ENCODE data around the gene PSMD7. TPM values are rescaled to one million over a fixed set of nuclear protein-coding genes. Genes with fewer than 3 reads are reported as not detected.

Gene PSMD7
- polyA plus RNA-seq, 1 donor from 2014 or later = 112 TPM

DNA sequence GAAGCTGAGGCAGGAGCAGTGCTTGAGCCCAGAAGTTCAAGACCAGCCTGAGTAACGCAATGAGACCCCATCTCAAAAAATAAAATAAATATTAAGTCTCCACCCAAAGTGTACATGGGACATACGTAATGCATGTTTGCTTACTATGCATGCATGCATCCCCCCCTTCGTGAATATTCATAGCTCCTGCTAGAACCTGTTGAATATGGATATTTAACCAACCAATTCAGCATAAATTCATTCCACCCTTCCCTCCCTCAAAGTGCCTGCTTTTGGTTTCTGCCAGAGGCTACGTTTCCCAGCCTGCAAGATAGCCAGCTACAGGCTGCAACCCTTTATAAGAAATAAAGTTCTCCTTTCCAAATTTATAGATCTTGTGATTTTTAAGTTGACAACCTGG, 12.9 kb upstream of the PSMD7 start:
- no peaks in the 10 kb centered on the region for H3K27me3 ChIP-seq (ENCODE audit: insufficient read depth, low read depth, low read length)
- no peak overlapping the region for H3K9ac ChIP-seq (ENCODE audit: low read length)
- H3K4me2 ChIP-seq (ENCODE audit: low read length) = no peak overlapping the region

DNA sequence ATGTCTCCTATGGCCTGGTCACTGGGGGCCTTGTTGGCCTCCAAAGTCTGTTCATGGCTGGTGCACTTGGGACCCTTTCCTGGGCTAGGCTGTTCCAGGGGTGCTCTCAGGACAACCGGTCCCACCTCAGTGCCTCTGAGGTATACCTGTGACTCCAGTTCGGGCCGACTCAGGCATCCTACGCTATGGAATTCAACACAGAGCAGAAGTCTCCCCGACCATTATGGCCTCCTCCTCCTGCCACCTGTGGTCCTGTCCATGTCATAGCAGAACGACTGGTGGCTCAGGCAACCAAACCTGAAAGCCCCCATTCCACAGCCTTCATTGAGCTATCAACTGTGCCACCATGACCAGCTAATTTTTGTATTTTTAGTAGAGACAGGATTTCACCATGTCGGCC, 8.5 kb upstream of the PSMD7 start:
- H4K20me1 ChIP-seq (ENCODE audit: insufficient read depth) = no peaks in the 10 kb centered on the region
- H3K9ac ChIP-seq (ENCODE audit: low read length) = no peak overlapping the region
- no peaks in the 10 kb centered on the region for H3K9me2 ChIP-seq (ENCODE audit: insufficient read depth, low read length)
- H3K4me2 ChIP-seq (ENCODE audit: low read length) = no peak overlapping the region
- no peak for TF ChIP-seq TAF1 (IDR thresholded peaks at IDR 0.05; ENCODE audit: low read depth)
- no peak for TF ChIP-seq MXI1 (conservative IDR thresholded peaks at IDR 0.05; ENCODE audit: poor library complexity, severe bottlenecking)
- TF ChIP-seq SMC3 (conservative IDR thresholded peaks at IDR 0.05; ENCODE audit: poor library complexity) = no peak
- no peak for TF ChIP-seq RAD21 (conservative IDR thresholded peaks at IDR 0.05)
- no peak for TF ChIP-seq EP300 (conservative IDR thresholded peaks at IDR 0.05; ENCODE audit: poor library complexity, severe bottlenecking)
- TF ChIP-seq, protein P1, sequence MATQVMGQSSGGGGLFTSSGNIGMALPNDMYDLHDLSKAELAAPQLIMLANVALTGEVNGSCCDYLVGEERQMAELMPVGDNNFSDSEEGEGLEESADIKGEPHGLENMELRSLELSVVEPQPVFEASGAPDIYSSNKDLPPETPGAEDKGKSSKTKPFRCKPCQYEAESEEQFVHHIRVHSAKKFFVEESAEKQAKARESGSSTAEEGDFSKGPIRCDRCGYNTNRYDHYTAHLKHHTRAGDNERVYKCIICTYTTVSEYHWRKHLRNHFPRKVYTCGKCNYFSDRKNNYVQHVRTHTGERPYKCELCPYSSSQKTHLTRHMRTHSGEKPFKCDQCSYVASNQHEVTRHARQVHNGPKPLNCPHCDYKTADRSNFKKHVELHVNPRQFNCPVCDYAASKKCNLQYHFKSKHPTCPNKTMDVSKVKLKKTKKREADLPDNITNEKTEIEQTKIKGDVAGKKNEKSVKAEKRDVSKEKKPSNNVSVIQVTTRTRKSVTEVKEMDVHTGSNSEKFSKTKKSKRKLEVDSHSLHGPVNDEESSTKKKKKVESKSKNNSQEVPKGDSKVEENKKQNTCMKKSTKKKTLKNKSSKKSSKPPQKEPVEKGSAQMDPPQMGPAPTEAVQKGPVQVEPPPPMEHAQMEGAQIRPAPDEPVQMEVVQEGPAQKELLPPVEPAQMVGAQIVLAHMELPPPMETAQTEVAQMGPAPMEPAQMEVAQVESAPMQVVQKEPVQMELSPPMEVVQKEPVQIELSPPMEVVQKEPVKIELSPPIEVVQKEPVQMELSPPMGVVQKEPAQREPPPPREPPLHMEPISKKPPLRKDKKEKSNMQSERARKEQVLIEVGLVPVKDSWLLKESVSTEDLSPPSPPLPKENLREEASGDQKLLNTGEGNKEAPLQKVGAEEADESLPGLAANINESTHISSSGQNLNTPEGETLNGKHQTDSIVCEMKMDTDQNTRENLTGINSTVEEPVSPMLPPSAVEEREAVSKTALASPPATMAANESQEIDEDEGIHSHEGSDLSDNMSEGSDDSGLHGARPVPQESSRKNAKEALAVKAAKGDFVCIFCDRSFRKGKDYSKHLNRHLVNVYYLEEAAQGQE (IDR thresholded peaks at IDR 0.05; ENCODE audit: borderline replicate concordance) = no peak
- TF ChIP-seq EZH2 (IDR thresholded peaks at IDR 0.05; ENCODE audit: borderline replicate concordance, insufficient read depth, low read length, poor library complexity, severe bottlenecking) = no peak
- TF ChIP-seq, protein P2, sequence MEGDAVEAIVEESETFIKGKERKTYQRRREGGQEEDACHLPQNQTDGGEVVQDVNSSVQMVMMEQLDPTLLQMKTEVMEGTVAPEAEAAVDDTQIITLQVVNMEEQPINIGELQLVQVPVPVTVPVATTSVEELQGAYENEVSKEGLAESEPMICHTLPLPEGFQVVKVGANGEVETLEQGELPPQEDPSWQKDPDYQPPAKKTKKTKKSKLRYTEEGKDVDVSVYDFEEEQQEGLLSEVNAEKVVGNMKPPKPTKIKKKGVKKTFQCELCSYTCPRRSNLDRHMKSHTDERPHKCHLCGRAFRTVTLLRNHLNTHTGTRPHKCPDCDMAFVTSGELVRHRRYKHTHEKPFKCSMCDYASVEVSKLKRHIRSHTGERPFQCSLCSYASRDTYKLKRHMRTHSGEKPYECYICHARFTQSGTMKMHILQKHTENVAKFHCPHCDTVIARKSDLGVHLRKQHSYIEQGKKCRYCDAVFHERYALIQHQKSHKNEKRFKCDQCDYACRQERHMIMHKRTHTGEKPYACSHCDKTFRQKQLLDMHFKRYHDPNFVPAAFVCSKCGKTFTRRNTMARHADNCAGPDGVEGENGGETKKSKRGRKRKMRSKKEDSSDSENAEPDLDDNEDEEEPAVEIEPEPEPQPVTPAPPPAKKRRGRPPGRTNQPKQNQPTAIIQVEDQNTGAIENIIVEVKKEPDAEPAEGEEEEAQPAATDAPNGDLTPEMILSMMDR (IDR thresholded peaks at IDR 0.05; ENCODE audit: poor library complexity, severe bottlenecking) = no peak
- no peak for TF ChIP-seq POLR2AphosphoS5 (IDR thresholded peaks at IDR 0.05)
- H3K9me3 ChIP-seq (ENCODE audit: low read length) = no peaks in the 10 kb centered on the region
- no peak overlapping the region for H3K27ac ChIP-seq (ENCODE audit: low read length)
- no peaks in the 10 kb centered on the region for H3K27me3 ChIP-seq (ENCODE audit: insufficient read depth, low read depth, low read length)
- H3F3A ChIP-seq (ENCODE audit: insufficient read depth, low read length, poor library complexity, severe bottlenecking) = no peaks in the 10 kb centered on the region
- H2AFZ ChIP-seq (ENCODE audit: low read depth, low read length) = no peak overlapping the region
- H3K36me3 ChIP-seq (ENCODE audit: insufficient read depth, low read length) = no peaks in the 10 kb centered on the region
- no peak overlapping the region for H3K4me3 ChIP-seq (ENCODE audit: low read length)
- H3K79me2 ChIP-seq (replicated peaks; ENCODE audit: insufficient read depth, low read length) = no peaks in the 10 kb centered on the region

More for the DNA sequence above, 12.9 kb upstream of the PSMD7 start:
- TF ChIP-seq EP300 (conservative IDR thresholded peaks at IDR 0.05; ENCODE audit: poor library complexity, severe bottlenecking) (no peak), TAF1 (IDR thresholded peaks at IDR 0.05; ENCODE audit: low read depth) (no peak), EZH2 (IDR thresholded peaks at IDR 0.05; ENCODE audit: borderline replicate concordance, insufficient read depth, low read length, poor library complexity, severe bottlenecking) (no peak), MXI1 (conservative IDR thresholded peaks at IDR 0.05; ENCODE audit: poor library complexity, severe bottlenecking) (no peak)
- Histone ChIP-seq H3K79me2 (replicated peaks; ENCODE audit: insufficient read depth, low read length) (no peaks in the 10 kb centered on the region), H3K9me2 (ENCODE audit: insufficient read depth, low read length) (no peaks in the 10 kb centered on the region), H3K36me3 (ENCODE audit: insufficient read depth, low read length) (no peaks in the 10 kb centered on the region), H3K9me3 (ENCODE audit: low read length) (no peaks in the 10 kb centered on the region), H2AFZ (ENCODE audit: low read depth, low read length) (no peak overlapping the region), H4K20me1 (ENCODE audit: insufficient read depth) (no peaks in the 10 kb centered on the region), H3K4me3 (ENCODE audit: low read length) (no peak overlapping the region), H3K27ac (ENCODE audit: low read length) (no peak overlapping the region), H3F3A (ENCODE audit: insufficient read depth, low read length, poor library complexity, severe bottlenecking) (no peaks in the 10 kb centered on the region)

All from neural cell (in vitro differentiated cells).